Measurements from ENCODE around the gene MOB3B.
"Not testable (repeated sequence)": the region's sequence is repeated elsewhere in the genome, so short reads cannot be mapped to it uniquely, and the experiment has no call there.

MOB3B gene

DNA sequence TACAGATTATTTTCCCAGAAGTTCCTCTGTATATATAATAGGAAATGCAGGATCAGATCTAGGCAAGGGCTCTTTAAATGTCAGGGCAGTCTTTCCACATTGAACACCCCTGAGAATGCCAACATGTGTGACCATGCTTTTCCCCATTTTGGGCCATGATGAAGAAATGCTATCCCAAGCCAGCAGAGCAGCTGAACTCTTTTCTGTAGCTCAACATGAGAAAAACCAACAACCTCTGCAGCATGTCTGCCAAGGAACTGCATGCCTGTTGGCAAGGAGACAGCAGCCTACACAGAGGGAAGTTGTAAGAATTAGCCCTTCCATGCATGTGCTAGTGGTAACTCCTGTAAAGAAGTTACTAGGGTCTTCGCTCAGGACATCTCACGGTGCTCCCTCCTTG, 15.1 kb downstream of the MOB3B start:
- no peak for DNase-seq

- DNase-seq = no peak
Measured at GRCh38 chr9:27511771-27512170, 17.8 kb downstream of the MOB3B start.

- no peak for DNase-seq
Measured at GRCh38 chr9:27510780-27511179, 18.8 kb downstream of the MOB3B start.

DNA sequence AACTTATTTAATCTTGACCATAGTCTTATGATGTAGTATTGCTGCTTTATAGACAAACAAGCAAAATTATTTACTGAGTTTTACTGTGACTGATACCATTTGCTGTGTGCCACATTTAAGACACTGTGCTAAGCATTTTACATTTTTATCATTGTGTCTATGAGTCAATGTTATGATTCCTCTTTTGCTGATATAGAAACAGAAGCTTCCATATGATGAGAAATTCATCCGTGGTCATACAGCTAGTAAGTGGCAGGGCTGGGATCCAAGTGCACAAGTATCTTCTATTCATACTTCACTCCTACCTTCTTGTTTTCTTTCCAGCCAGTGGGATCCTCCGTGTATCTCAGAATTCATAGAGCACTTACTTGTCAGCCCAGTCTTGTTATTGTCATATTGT, 22.6 kb downstream of the MOB3B start:
- no peak for DNase-seq

DNA sequence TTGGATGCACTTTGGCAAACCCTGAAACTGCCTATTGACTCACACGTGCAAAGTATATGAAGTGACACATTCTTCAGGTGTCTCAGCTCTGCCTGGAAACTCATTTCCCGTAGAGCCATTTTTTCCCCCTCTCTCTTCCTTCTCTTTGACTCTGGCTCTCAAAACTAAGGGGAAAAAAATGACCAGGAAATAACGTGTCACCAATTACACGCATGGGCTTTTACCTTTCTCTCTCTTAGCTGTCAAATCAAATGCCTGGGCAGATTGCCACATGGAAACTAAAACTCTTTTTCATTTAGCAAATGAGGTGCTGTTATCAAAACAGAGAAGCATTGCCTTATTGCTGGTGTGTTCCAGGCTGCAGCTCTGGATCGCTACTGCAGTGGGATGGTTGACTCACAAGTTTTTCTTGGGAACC, 23.9 kb downstream of the MOB3B start:
- no peak for DNase-seq

DNA sequence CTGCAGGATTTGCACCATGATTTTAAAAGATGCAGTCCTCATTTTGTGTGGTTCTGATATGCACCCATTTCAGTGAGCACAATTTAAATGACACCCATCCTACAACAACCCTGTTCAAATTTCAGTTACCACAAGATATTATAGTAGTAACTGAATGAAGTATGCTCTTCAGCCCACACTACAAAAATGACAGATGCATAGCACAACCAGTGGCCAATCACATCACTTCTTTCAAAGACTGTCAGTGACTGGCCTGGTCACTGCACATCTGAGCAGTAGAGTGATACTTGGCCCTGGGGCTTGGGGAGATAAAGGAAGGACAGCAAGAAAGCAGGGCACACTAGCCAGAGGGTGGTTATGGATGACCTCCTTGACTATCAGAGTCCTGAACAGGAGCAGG, 25.4 kb downstream of the MOB3B start:
- DNase-seq = no peak

DNA sequence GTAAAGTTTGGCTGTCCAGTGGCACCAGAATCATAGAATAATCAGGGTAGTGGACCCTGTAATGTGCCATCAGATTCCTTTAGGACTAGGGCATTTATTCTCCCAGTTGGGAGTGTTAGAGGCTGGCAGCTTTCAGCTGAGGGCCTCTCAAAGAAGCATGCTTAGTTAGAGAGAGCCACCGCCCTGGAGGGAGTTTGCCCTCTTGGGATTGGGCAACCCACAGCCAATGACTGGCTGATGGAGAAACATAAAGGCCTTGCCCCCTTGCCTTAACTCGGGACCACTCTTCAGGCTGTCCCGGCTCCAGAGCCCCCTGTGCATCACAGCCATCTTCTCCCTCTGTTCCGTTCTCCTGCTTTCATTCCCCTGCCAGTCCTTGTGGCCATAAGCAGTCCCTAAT, 26.0 kb downstream of the MOB3B start:
- DNase-seq = no peak

DNA sequence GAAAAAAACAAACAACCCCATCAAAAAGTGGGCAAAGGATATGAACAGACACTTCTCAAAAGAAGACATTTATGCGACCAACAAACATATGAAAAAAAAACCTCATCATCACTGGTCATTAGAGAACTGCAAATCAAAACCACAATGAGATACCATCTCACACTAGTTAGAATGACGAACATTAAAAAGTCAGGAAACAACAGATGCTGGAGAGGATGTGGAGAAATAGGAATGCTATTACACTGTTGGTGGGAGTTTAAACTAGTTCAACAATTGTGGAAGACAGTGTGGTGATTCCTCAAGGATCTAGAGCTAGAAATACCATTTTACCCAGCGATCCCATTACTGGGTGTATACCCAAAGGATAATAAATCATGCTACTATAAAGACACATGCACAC, 28.7 kb downstream of the MOB3B start:
- DNase-seq = not testable (repeated sequence)

DNA sequence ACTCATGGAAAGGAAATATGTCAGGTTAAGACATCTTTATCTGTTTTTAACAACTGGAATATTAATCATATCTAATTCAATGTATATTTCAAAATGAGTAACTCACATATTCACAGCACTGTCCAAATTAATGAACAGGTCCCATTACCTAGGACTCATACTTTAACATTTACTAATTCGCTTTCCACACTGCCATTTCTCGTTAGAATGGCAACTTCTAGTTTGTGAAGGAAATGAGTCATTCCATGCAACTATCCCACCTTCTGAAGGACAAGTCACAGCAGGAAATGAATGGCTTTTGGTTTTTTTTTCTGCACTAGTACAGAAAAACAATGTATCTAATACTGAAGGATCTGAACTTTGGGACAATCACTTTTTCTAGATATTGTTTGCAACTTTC, 30.2 kb downstream of the MOB3B start:
- DNase-seq = no peak

DNA sequence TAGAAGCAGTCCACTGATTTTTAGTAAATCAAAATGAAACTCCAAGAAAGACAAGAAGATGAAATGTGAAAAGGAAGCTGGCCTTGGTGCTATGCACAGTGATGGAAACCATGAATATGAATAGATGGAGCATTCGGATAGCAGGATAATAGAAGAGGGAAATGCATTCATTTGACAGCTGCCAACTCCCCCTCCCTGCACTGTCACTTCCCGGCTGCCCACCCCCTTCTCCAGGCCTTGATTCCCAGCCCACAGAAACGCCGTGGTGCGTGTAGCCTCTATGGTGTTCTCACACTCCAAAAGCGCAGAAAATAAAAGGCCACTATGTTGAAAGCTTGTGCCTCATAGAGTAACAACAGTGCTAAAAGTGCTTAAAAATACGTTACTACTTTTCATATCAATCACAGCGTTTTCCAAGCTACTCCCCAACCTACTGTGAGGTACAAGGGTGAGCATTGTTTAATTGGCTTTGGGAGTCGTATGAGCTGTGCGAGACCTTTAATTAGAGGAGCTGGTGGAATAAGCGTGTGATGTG, 31.7 kb downstream of the MOB3B start:
- DNase-seq = no peak

GRCh38 chr9:27496135-27496504, 33.5 kb downstream of the MOB3B start:
- no peak for DNase-seq

GRCh38 chr9:27495480-27496134, 34.0 kb downstream of the MOB3B start:
- no peak for DNase-seq

GRCh38 chr9:27491154-27491553, 38.5 kb downstream of the MOB3B start:
- DNase-seq = no peak

DNA sequence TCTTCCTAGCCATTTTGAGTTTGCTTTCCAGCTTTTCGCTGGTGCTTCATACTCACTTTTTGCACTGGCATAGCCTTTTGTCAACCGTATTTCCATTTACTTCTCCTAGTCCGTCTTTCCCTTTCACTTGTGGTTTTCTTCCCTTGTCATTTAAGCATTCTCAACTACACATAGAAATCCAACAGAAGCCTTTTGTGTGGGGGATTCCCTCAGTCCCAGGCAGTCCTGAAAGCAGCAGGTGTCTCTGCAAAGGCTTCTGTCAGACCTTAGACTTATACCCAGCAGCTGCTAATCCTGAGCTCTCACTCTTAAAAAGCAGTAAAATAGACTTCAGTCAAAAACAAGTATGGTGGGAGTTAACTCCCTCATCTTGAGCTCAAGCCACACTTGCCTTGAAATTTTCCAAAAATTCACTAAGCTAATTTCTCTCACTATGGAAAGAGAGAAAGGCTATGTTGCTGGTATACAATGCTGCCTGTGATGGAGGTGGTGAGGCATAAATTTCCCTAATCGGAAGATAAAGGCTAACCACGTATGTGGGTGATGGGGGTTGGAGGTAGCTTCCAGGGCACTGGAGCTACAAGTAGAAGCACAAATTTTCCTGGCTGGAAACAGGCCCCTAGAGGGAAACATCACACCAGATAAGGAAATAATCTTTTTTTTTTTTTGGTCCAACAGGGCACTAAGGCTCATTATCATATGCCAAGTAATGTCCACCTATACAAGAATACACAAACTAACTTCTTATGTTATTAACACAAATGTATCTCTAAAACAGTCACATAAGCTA, 40.3 kb downstream of the MOB3B start:
- DNase-seq = no peak

DNA sequence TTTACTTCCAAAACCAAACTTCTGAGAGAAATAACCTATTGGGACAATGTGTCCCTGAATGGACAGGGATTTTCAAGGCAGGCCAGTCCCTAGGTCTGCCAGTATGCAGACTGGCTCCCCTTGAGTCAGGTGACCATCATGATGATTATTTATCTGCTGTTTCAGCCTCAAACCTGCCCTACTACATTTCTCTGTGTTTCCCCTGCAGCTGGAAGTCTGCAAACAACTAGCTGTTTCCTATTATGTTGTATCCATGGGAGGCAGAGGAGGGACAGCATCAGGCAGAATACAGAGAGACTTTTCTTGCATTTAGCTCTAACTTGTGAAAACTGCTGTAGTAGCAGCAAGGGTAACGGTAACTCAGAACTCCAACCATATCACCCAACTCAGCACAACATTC, 41.7 kb downstream of the MOB3B start:
- DNase-seq = no peak

- no peak for DNase-seq
Measured at GRCh38 chr9:27487128-27487640, 42.4 kb downstream of the MOB3B start.

DNA sequence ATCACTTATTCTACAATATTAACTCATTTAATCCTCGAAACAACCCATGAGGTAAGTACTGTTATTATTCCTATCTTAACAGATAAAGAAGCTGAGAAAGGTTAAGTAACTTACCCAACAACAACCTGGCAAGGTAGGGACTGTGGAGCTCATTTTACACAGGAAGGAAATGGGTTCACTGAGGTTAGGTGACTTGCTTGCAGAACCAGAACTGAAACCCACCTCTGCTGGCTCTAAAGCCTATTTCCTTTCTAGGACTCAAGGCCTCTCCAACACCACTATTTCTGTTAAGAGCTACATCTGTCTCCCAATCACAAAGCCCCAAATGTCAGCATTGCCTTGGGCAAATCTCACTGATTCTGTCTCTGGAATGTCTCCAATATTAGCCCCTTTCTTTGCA, 44.5 kb downstream of the MOB3B start:
- no peak for DNase-seq

DNA sequence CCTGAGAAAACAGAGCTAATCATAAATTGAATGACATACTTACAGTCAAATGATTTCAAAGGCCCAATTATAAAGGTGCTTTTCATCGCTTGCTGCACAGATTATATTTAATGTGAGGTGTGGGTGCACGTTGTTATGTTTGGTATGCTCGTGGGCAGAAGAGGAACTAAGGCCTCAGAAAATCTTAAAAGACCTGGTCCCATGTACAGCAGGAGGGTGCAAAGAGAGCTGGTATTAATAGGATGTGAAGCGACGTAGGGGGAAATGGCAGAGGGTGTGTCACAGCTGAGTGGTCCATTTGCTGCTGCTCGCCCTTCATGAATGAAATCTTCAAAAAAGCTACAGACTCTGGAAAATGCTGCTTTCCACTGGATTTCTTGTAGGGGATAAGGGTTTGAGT, 46.0 kb downstream of the MOB3B start:
- no peak for DNase-seq

GRCh38 chr9:27482709-27483108, 46.9 kb downstream of the MOB3B start:
- no peak for DNase-seq

GRCh38 chr9:27478322-27478721, 51.3 kb downstream of the MOB3B start:
- no peak for DNase-seq

- DNase-seq = no peak
Measured at GRCh38 chr9:27476870-27477515, 52.6 kb downstream of the MOB3B start.

DNA sequence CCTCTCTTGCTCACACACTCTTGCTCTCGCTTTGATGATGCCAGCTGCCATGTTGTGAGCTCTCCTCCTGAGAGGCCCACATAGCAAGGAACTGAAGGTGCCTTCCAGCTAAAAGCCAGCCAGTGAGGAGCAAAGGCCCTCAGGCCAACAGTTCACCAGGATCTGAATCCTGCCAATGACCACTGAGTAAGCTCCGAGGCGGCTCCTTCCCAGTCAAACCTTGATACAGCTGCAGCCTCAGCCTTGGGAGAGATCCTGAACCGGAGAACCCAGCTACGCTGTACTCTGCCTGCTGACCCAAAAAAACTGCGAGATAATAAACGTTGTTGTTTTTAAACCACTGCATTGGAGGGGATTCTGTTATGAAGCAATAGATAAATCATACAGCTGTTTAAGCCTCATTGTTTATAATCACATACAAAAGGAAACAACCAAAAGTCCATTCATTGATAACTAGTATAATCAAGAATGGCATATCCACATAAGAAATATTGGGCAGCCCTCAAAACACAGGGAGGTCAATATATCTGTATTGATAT, 54.5 kb downstream of the MOB3B start:
- no peak for DNase-seq

DNA sequence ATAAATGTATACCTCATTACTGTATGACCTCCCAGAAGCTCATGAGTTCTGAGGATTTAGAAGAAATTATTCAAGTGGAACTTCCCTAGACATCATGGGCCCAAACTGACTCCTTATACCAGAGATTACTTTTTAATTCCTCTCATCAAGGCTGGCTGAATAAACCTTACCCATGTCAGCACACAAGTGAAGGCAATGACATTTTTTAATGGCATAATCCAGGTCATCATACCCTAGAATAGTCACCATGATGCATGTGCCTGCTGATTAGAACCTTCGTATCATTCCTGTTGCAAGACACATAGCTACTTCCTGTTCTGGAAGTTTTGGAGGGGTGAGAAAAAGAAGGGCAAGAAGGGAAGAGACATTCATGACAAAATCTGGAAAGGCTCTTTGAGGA, 55.3 kb downstream of the MOB3B start:
- no peak for DNase-seq
